Upper lobe of left lung (tissue), 6 donors: ENCODE measurements around the gene ZNF792. TPM values are rescaled to one million over a fixed set of nuclear protein-coding genes. Genes with fewer than 3 reads are reported as not detected.
A peak's percentile ranks its signal among the peaks of the same experiment; 100 is the strongest.

ENCODE experiments used
- ATAC-seq, 2 donors: fragments of 200-7000 bp; cut with Tn5 transposase; one replicate each; pipeline ENCODE4 v1.9.1; 2022; ENCODE audit warnings: mild to moderate bottlenecking in 2 of 2, moderate library complexity in 2 of 2; ENCODE audit not compliant: low FRiP score in 2 of 2
- DNase-seq, 2 donors: peaks; one replicate each; pipeline ENCODE4 v3.0.0-alpha.2; 2019 to 2020
- H3K27ac ChIP-seq, 4 donors: fragments of 200-600 bp; sonication (generic); one replicate each; pipeline ENCODE4 v1.5.1; 2016 to 2019
- H3K27me3 ChIP-seq, 4 donors: fragments of 200-600 bp; sonication (generic); one replicate each; pipeline ENCODE4 v1.5.1; 2017 to 2019
- H3K36me3 ChIP-seq, 4 donors: fragments of 200-600 bp; sonication (generic); one replicate each; pipeline ENCODE4 v1.5.1; 2016 to 2019
- H3K4me1 ChIP-seq, 4 donors: fragments of 200-600 bp; sonication (generic); one replicate each; pipeline ENCODE4 v1.5.1; 2018 to 2019
- H3K4me3 ChIP-seq, 4 donors: fragments of 200-600 bp; sonication (generic); one replicate each; pipeline ENCODE4 v1.5.1; 2017 to 2019; ENCODE audit warnings: mild to moderate bottlenecking in 2 of 4, moderate library complexity in 1 of 4
- H3K9me3 ChIP-seq, 4 donors: fragments of 200-600 bp; sonication (generic); one replicate each; pipeline ENCODE4 v1.5.1; 2018 to 2019
- CTCF ChIP-seq, 6 experiments: fragments of 450-650 bp in 4 of 6; fragments of 200-600 bp in 2 of 6; sonication (generic) in 2 of 6; IDR thresholded peaks; one replicate each; pipeline ENCODE4 v1.5.1; 2016 to 2019; ENCODE audit warnings: antibody characterized with exemption in 6 of 6
- EP300 ChIP-seq, 4 donors: sonication (generic); formaldehyde crosslinking; IDR thresholded peaks; one replicate each; pipeline ENCODE4 v1.5.1; 2017; ENCODE audit warnings: antibody characterized with exemption in 4 of 4, control low read depth in 2 of 4
- POLR2A ChIP-seq, 4 donors: fragments of 450-650 bp; IDR thresholded peaks; one replicate each; pipeline ENCODE4 v1.5.1; 2016 to 2017; ENCODE audit warnings: antibody characterized with exemption in 4 of 4, mild to moderate bottlenecking in 2 of 4
- POLR2AphosphoS5 ChIP-seq, 2 donors: sonication (generic); formaldehyde crosslinking; IDR thresholded peaks; one replicate each; pipeline ENCODE4 v1.5.1; 2017; ENCODE audit warnings: antibody characterized with exemption in 2 of 2
- WGBS, 2 donors: methylation state at CpG; one replicate each; pipeline ENCODE4 v1.1.5; 2017 to 2018; 5-methylcytosine and 5-hydroxymethylcytosine counted together
- total RNA-seq, 6 donors: library from RNA; depleted of rRNA in 4 of 6; stranded (reverse); fragments of >200 nt in 4 of 6; gene quantifications; one replicate each; pipeline versions ENCODE4 v1.1.0 to v1.2.1, GENCODE V29; 2016 to 2021
- donor health status: DM: no; HTN: no; CAD: no; lungs with moderate emphysema.
- donor health status: DM: no; HTN: yes; CAD: no; lungs with severe emphysema.

Gene ZNF792
- total RNA-seq, 6 donors from 2014 or later = 8.3 to 14.5 (median 9.8) TPM

GRCh38 chr19:35005256-35005977, 41.4 kb upstream of the ZNF792 start:
- no peak for DNase-seq
- peak overlapping the region in 1 of 4 donors; percentile 7 for H3K4me3 ChIP-seq
- H3K9me3 ChIP-seq = no peaks in the 10 kb centered on the region
- peaks cover 75 to 94% (median 87%) of the 10 kb centered on the region in 4 donors for H3K4me1 ChIP-seq
- WGBS, 2 donors = 72 to 74% methylated on average over 11 of the region's 11 CpGs
- peaks cover 10 to 38% (median 16%) of the 10 kb centered on the region in 4 donors for H3K36me3 ChIP-seq
- no peak for ATAC-seq
- TF ChIP-seq POLR2A (IDR thresholded peaks at IDR 0.05) = no peak
- TF ChIP-seq POLR2AphosphoS5 (IDR thresholded peaks at IDR 0.05) = no peak
- TF ChIP-seq CTCF (IDR thresholded peaks at IDR 0.05) = no peak
- no peak for TF ChIP-seq EP300 (IDR thresholded peaks at IDR 0.05)
- peak overlapping the region; percentile 79 to 99 (median 85) for H3K27ac ChIP-seq
- H3K27me3 ChIP-seq = no peaks in the 10 kb centered on the region

DNA sequence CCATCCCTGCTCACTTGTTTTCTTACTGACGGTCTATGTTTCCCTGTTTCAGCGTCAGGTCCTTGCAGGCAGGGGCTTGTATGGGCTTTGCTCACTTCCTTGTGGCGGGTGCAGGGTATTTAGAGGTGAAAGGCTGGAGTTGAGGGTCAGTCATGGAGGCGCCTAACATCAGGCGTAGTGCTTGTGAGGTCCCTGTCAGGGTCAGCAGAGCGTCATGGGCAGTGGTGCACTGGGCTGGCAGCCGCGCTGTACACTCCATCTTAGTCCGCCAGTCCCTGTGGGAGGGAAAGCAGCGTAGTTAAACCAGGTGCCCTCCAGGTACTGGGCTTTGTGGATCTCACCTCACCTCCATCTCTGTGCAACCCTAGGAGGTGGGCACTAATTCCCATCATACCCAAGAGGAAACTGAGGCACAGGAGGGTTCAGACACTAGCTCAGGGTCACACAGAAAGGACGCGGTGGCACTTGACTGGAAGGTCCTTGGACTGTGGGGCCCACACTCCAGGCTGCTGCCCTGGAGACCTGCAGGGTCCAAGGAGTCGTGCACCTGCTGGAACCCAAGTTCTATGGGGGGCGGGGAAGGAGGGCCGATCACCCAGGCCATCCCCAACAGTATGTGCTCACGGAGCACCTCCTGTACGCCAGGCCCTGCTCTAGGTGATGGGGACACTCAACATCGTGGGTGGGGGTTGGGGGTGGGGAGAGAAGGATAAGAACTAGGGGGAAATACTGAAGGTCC, 40.7 kb upstream of the ZNF792 start:
- no peak for ATAC-seq
- DNase-seq = no peak
- Histone ChIP-seq H3K27ac (peak overlapping the region; percentile 79 to 99 (median 85)), H3K27me3 (no peaks in the 10 kb centered on the region), H3K4me3 (peak overlapping the region in 1 of 4 donors; percentile 7), H3K9me3 (no peaks in the 10 kb centered on the region), H3K36me3 (peaks cover 5 to 31% (median 9%) of the 10 kb centered on the region in 4 donors), H3K4me1 (peaks cover 75 to 89% (median 82%) of the 10 kb centered on the region in 4 donors)
- WGBS, 2 donors = 77 to 83% methylated on average over 13 to 18 of the region's 18 CpGs
- TF ChIP-seq POLR2A (IDR thresholded peaks at IDR 0.05) (no peak), CTCF (IDR thresholded peaks at IDR 0.05) (no peak), POLR2AphosphoS5 (IDR thresholded peaks at IDR 0.05) (no peak), EP300 (IDR thresholded peaks at IDR 0.05) (no peak)

DNA sequence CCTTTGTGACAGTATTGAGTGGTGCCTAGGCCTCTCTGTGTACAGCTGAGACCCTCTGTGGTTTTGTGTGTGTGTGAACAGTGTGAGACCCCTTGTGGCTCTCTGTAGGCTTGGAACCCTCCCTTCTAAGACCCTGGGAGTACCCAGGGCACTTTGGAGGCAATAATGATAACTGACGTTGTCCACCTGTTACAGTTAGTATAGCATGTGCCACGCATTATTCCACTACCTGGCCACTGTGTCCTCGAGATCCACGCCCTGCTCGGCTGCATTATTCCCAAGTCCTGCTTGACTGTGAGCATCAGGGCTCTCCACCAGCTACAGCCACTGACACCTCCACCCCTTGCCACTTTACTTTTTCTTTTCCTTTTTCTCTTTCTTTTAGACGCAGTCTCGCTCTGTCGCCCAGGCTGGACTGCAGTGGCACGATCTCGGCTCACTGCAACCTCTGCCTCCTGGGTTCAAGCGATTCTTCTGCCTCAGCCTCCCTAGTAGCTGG, 38.1 kb upstream of the ZNF792 start:
- TF ChIP-seq EP300 (IDR thresholded peaks at IDR 0.05) = no peak
- TF ChIP-seq POLR2A (IDR thresholded peaks at IDR 0.05) = no peak
- TF ChIP-seq CTCF (IDR thresholded peaks at IDR 0.05) = no peak
- no peak for TF ChIP-seq POLR2AphosphoS5 (IDR thresholded peaks at IDR 0.05)

DNA sequence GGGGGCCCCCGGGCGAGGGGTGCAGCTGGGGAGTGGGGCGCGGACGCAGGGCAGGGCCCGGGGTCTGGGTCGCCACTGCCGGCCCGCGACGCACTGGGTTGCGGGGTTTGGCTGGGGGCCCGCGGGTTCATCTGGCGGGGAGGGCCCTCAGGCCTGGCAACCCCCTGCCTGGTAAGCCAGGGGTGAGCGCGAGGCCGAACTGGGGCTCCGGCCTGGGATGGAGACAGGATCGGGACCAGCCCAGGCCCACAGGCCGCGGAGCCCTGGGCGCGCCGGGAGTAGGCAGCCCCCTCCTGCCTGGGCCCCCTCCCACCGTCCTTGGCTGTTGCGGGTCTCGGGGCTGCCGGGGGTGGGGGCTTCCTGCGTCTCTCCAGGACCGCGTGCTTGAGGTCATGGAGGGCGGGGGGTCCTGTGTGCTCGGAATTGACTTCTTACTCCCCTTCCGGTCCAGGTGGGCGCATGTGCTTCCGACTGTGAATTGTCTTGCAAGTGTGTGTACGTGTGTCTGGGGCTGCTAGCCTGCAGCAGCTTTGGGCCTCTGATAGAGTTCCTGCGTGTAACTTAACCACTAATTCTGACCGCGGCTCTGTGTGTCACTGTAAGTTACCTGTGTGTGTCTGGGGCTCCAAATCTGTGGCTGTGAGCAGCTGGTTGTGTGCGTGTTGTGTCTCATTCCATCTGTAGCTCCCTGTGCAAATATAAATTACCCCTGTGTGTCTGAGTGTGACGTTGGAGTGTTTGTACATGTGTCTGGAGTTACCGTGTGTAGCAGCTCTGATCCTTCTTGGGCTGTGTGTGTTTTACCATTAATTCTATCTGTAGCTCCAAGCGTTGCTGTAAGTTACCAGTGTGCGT, 36.8 kb upstream of the ZNF792 start:
- H3K27me3 ChIP-seq = no peaks in the 10 kb centered on the region
- peak overlapping the region; percentile 87 to 96 (median 95) for H3K4me3 ChIP-seq
- 1 to 3% methylated on average over 9 to 21 of the region's 46 CpGs for WGBS, 2 donors
- ATAC-seq = peak; percentile 3 to 10
- H3K9me3 ChIP-seq = no peaks in the 10 kb centered on the region
- DNase-seq = peak in 1 of 2 donors; percentile 87
- H3K4me1 ChIP-seq = peaks cover 76 to 87% (median 80%) of the 10 kb centered on the region in 4 donors
- peak overlapping the region; percentile 97 to 99 (median 99) for H3K27ac ChIP-seq
- H3K36me3 ChIP-seq = peaks cover 0 to 18% (median 0%) of the 10 kb centered on the region in 4 donors
- TF ChIP-seq EP300 (IDR thresholded peaks at IDR 0.05) = peak in 2 of 4 donors; percentile 15 to 29
- peak; percentile 25 to 75 for TF ChIP-seq POLR2AphosphoS5 (IDR thresholded peaks at IDR 0.05)
- TF ChIP-seq POLR2A (IDR thresholded peaks at IDR 0.05) = peak in 2 of 4 donors; percentile 19 to 35
- TF ChIP-seq CTCF (IDR thresholded peaks at IDR 0.05) = no peak

More for the DNA sequence above, 38.1 kb upstream of the ZNF792 start:
- Histone ChIP-seq H3K27ac (peak overlapping the region; percentile 97 to 99 (median 99)), H3K4me1 (peaks cover 80 to 86% (median 84%) of the 10 kb centered on the region in 4 donors), H3K9me3 (no peaks in the 10 kb centered on the region), H3K4me3 (peak overlapping the region in 3 of 4 donors; percentile 87 to 95 (median 95)), H3K36me3 (peaks cover 0 to 21% (median 0%) of the 10 kb centered on the region in 4 donors), H3K27me3 (no peaks in the 10 kb centered on the region)
- DNase-seq (no peak), ATAC-seq (no peak)
- WGBS, 2 donors = 80 to 88% methylated on average over 11 of the region's 11 CpGs
